HG02759 (cell line): Measurements from ENCODE around the gene EID2B.

Experiments
- ATAC-seq: cut with Tn5 transposase; IDR thresholded peaks from one replicate; pipeline ENCODE4 v1.9.1; 2021; ENCODE audit warnings: mild to moderate bottlenecking, moderate library complexity; ENCODE audit not compliant: unreplicated experiment

Gene EID2B

GRCh38 chr19:39533003-39533512, 406 bp upstream of the EID2B start:
- ATAC-seq = peak; percentile 14

- no peak for ATAC-seq
Observed at GRCh38 chr19:39531834-39532232, 819 bp downstream of the EID2B start.

- ATAC-seq = no peak
Observed at GRCh38 chr19:39525205-39525604, 7.4 kb downstream of the EID2B start.

GRCh38 chr19:39524495-39524894, 8.2 kb downstream of the EID2B start:
- no peak for ATAC-seq

- ATAC-seq = no peak
Observed at GRCh38 chr19:39520541-39521484, 11.8 kb downstream of the EID2B start.

GRCh38 chr19:39518975-39519374, 13.7 kb downstream of the EID2B start:
- ATAC-seq = no peak

- no peak for ATAC-seq
Observed at GRCh38 chr19:39518458-39518857, 14.2 kb downstream of the EID2B start.

- no peak for ATAC-seq
Observed at GRCh38 chr19:39517432-39517831, 15.2 kb downstream of the EID2B start.

GRCh38 chr19:39516270-39516669, 16.4 kb downstream of the EID2B start:
- ATAC-seq = no peak

- no peak for ATAC-seq
Observed at GRCh38 chr19:39515551-39516191, 17.0 kb downstream of the EID2B start.

- no peak for ATAC-seq
Observed at GRCh38 chr19:39514840-39515550, 17.7 kb downstream of the EID2B start, which contains the start of gene SELENOV. TSS of gene SELENOV (plus strand) at chr19:39515139. CDS start at chr19:39515213, 74 bp downstream.

- ATAC-seq = no peak
Observed at GRCh38 chr19:39512988-39513387, 19.7 kb downstream of the EID2B start.

- no peak for ATAC-seq
Observed at GRCh38 chr19:39509233-39509632, 23.4 kb downstream of the EID2B start.

- no peak for ATAC-seq
Observed at GRCh38 chr19:39508629-39509028, 24.0 kb downstream of the EID2B start.

- no peak for ATAC-seq
Observed at GRCh38 chr19:39507715-39508364, 24.8 kb downstream of the EID2B start.

- no peak for ATAC-seq
Observed at GRCh38 chr19:39506944-39507714, 25.5 kb downstream of the EID2B start.

GRCh38 chr19:39506598-39506943, 26.1 kb downstream of the EID2B start:
- ATAC-seq = no peak

- peak; percentile 46 for ATAC-seq
Observed at GRCh38 chr19:39502640-39503417, 29.8 kb downstream of the EID2B start.

GRCh38 chr19:39501340-39501739, 31.3 kb downstream of the EID2B start:
- ATAC-seq = no peak
